WTC11 (cell line): ENCODE results near the gene COPS9. TPM values are rescaled to one million over a fixed set of nuclear protein-coding genes. Genes with fewer than 3 reads are reported as not detected.

Experiments used
- ATAC-seq: fragments of 200-7000 bp; cut with Tn5 transposase; 2 replicates; pipeline ENCODE4 v1.10.0; 2021; ENCODE audit warnings: mild to moderate bottlenecking, moderate library complexity
- CTCF ChIA-PET: fragments of 300-600 bp; sonication (Branson Sonifier 250); formaldehyde crosslinking; loops from one replicate; lab custom pipeline; 2021; ENCODE audit warnings: antibody characterized with exemption; lab: Charles Lee
- POLR2A ChIA-PET: fragments of 350-600 bp; sonication (Branson Sonifier 250); formaldehyde crosslinking; loops from one replicate; lab custom pipeline; 2021; ENCODE audit warnings: antibody characterized with exemption; lab: Charles Lee
- DNase-seq: peaks from one replicate; pipeline ENCODE4 v3.0.0; 2021; ENCODE audit warnings: low spot score
- H3K27ac Mint-ChIP-seq: 2 replicates; pipeline ENCODE4 v1.8.0; 2021; ENCODE audit warnings: mixed read lengths
- H3K27me3 Mint-ChIP-seq: 2 replicates; pipeline ENCODE4 v1.8.0; 2021; ENCODE audit warnings: low read depth, mild to moderate bottlenecking, moderate library complexity, mixed read lengths
- H3K36me3 Mint-ChIP-seq: 2 replicates; pipeline ENCODE4 v1.8.0; 2021; ENCODE audit warnings: mixed read lengths
- H3K4me1 Mint-ChIP-seq: 2 replicates; pipeline ENCODE4 v1.8.0; 2022; ENCODE audit warnings: mixed read lengths
- H3K4me3 Mint-ChIP-seq: 2 replicates; pipeline ENCODE4 v1.8.0; 2021; ENCODE audit warnings: mild to moderate bottlenecking, moderate library complexity, mixed read lengths
- H3K9me3 Mint-ChIP-seq: 2 replicates; pipeline ENCODE4 v1.8.0; 2021; ENCODE audit warnings: mixed read lengths
- FOXJ3 ChIP-seq: sonication (generic); formaldehyde crosslinking; IDR thresholded peaks from 2 replicates; pipeline ENCODE4 v1.9.0; 2021; ENCODE audit warnings: missing genetic modification reagents, mild to moderate bottlenecking, borderline replicate concordance
- OVOL2 ChIP-seq: fragments of 250-450 bp; sonication (Bioruptor Pico); IDR thresholded peaks from 2 replicates; pipeline ENCODE4 v1.9.0; 2021; ENCODE audit warnings: mild to moderate bottlenecking, borderline replicate concordance
- SMAD4 ChIP-seq: sonication (generic); formaldehyde crosslinking; IDR thresholded peaks from 2 replicates; pipeline ENCODE4 v1.8.0; 2022; ENCODE audit warnings: mild to moderate bottlenecking, missing genetic modification reagents
- SOX15 ChIP-seq: fragments of 250-450 bp; sonication (Bioruptor Pico); IDR thresholded peaks from 2 replicates; pipeline ENCODE4 v1.9.0; 2021; ENCODE audit warnings: mild to moderate bottlenecking
- SP1 ChIP-seq: sonication (generic); formaldehyde crosslinking; conservative IDR thresholded peaks from 2 replicates; pipeline ENCODE4 v1.8.1; 2022; ENCODE audit warnings: missing genetic modification reagents
- total RNA-seq: library from RNA; stranded (reverse); gene quantifications from 3 replicates; pipeline ENCODE4 v1.2.3, GENCODE V29; 2021
- TF ChIP-seq, protein P1 (sequence below): sonication (generic); formaldehyde crosslinking; IDR thresholded peaks from 2 replicates; pipeline ENCODE4 v1.8.0; 2023; ENCODE audit warnings: missing genetic modification reagents, mild to moderate bottlenecking, borderline replicate concordance
- TF ChIP-seq, protein P2 (sequence below): sonication (generic); formaldehyde crosslinking; IDR thresholded peaks from 2 replicates; pipeline ENCODE4 v1.8.1; 2023; ENCODE audit warnings: mild to moderate bottlenecking, missing genetic modification reagents, moderate library complexity
- TF ChIP-seq, protein P3 (sequence below): fragments of 250-450 bp; sonication (Bioruptor Pico); IDR thresholded peaks from 2 replicates; pipeline ENCODE4 v1.9.0; 2021; ENCODE audit warnings: mild to moderate bottlenecking, borderline replicate concordance
- TF ChIP-seq, protein P4 (sequence below): sonication (generic); formaldehyde crosslinking; IDR thresholded peaks from 2 replicates; pipeline ENCODE4 v1.8.0; 2022; ENCODE audit warnings: mild to moderate bottlenecking, missing genetic modification reagents
- TF ChIP-seq, protein P5 (sequence below): fragments of 250-450 bp; sonication (Bioruptor Pico); IDR thresholded peaks from 2 replicates; pipeline ENCODE4 v1.9.0; 2021; ENCODE audit warnings: mild to moderate bottlenecking
- TF ChIP-seq, protein P6 (sequence below): sonication (generic); formaldehyde crosslinking; IDR thresholded peaks from 2 replicates; pipeline ENCODE4 v1.8.0; 2022; ENCODE audit warnings: missing genetic modification reagents

Gene COPS9
- total RNA-seq, 1 experiment from 2014 or later: 142 TPM

DNA sequence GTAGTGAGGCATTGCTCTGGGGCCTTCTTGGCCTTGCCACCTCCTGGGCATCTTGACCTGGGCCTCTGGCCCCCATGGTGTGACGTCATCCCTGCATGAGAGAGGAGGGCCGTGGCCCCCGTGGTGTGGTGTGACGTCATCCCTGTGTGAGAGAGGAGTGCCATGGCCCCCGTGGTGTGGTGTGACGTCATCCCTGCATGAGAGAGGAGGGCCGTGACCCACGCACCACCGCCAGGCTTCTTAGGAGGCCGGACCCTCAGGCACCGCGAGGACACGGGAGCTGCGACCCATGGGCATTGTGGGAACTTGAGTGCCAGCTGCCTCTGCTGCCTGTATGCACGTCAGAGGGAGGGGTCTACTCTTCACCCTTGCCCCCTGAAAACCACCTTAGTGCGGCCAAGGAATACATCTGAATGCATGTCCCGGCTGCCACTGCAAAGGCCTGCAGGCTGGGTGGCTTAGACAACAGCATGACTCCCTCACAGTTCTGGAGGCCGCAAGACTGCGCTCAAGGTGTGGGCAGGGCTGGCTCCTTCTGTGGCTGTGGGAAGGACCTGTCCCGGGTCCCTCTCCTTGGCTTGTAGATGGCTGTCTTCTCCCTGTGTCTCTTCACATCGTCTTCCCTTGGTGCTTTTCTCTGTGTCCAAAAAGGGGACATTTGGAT lies 25.1 kb upstream of the COPS9 start:
- Mint-ChIP-seq H3K4me1 (0 out of 2 replicates have a peak, but pooled peaks cover 2% of the 10 kb centered on the region), H3K4me3 (no peak overlapping the region), H3K9me3 (peaks cover 14% of the 10 kb centered on the region), H3K27me3 (0 out of 2 replicates have a peak, but pooled peaks cover 4% of the 10 kb centered on the region), H3K36me3 (peaks cover 2% of the 10 kb centered on the region; the same call in 1 of the 2 replicates), H3K27ac (no peak overlapping the region)
- TF ChIP-seq, protein P1, sequence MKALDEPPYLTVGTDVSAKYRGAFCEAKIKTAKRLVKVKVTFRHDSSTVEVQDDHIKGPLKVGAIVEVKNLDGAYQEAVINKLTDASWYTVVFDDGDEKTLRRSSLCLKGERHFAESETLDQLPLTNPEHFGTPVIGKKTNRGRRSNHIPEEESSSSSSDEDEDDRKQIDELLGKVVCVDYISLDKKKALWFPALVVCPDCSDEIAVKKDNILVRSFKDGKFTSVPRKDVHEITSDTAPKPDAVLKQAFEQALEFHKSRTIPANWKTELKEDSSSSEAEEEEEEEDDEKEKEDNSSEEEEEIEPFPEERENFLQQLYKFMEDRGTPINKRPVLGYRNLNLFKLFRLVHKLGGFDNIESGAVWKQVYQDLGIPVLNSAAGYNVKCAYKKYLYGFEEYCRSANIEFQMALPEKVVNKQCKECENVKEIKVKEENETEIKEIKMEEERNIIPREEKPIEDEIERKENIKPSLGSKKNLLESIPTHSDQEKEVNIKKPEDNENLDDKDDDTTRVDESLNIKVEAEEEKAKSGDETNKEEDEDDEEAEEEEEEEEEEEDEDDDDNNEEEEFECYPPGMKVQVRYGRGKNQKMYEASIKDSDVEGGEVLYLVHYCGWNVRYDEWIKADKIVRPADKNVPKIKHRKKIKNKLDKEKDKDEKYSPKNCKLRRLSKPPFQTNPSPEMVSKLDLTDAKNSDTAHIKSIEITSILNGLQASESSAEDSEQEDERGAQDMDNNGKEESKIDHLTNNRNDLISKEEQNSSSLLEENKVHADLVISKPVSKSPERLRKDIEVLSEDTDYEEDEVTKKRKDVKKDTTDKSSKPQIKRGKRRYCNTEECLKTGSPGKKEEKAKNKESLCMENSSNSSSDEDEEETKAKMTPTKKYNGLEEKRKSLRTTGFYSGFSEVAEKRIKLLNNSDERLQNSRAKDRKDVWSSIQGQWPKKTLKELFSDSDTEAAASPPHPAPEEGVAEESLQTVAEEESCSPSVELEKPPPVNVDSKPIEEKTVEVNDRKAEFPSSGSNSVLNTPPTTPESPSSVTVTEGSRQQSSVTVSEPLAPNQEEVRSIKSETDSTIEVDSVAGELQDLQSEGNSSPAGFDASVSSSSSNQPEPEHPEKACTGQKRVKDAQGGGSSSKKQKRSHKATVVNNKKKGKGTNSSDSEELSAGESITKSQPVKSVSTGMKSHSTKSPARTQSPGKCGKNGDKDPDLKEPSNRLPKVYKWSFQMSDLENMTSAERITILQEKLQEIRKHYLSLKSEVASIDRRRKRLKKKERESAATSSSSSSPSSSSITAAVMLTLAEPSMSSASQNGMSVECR (CRISPR knock-in tag): no peak
- TF ChIP-seq OVOL2 (CRISPR knock-in tag) (no peak), FOXJ3 (CRISPR knock-in tag) (no peak), SP1 (no peak)
- TF ChIP-seq, protein P2, sequence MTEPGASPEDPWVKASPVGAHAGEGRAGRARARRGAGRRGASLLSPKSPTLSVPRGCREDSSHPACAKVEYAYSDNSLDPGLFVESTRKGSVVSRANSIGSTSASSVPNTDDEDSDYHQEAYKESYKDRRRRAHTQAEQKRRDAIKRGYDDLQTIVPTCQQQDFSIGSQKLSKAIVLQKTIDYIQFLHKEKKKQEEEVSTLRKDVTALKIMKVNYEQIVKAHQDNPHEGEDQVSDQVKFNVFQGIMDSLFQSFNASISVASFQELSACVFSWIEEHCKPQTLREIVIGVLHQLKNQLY: no peak
- TF ChIP-seq, protein P3, sequence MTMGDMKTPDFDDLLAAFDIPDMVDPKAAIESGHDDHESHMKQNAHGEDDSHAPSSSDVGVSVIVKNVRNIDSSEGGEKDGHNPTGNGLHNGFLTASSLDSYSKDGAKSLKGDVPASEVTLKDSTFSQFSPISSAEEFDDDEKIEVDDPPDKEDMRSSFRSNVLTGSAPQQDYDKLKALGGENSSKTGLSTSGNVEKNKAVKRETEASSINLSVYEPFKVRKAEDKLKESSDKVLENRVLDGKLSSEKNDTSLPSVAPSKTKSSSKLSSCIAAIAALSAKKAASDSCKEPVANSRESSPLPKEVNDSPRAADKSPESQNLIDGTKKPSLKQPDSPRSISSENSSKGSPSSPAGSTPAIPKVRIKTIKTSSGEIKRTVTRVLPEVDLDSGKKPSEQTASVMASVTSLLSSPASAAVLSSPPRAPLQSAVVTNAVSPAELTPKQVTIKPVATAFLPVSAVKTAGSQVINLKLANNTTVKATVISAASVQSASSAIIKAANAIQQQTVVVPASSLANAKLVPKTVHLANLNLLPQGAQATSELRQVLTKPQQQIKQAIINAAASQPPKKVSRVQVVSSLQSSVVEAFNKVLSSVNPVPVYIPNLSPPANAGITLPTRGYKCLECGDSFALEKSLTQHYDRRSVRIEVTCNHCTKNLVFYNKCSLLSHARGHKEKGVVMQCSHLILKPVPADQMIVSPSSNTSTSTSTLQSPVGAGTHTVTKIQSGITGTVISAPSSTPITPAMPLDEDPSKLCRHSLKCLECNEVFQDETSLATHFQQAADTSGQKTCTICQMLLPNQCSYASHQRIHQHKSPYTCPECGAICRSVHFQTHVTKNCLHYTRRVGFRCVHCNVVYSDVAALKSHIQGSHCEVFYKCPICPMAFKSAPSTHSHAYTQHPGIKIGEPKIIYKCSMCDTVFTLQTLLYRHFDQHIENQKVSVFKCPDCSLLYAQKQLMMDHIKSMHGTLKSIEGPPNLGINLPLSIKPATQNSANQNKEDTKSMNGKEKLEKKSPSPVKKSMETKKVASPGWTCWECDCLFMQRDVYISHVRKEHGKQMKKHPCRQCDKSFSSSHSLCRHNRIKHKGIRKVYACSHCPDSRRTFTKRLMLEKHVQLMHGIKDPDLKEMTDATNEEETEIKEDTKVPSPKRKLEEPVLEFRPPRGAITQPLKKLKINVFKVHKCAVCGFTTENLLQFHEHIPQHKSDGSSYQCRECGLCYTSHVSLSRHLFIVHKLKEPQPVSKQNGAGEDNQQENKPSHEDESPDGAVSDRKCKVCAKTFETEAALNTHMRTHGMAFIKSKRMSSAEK (CRISPR knock-in tag): no peak
- TF ChIP-seq, protein P4, sequence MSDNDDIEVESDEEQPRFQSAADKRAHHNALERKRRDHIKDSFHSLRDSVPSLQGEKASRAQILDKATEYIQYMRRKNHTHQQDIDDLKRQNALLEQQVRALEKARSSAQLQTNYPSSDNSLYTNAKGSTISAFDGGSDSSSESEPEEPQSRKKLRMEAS (CRISPR knock-in tag): no peak
- ATAC-seq (no peak), DNase-seq (no peak)
- ChIA-PET CTCF (no interaction called here), POLR2A (no interaction called here)

DNA sequence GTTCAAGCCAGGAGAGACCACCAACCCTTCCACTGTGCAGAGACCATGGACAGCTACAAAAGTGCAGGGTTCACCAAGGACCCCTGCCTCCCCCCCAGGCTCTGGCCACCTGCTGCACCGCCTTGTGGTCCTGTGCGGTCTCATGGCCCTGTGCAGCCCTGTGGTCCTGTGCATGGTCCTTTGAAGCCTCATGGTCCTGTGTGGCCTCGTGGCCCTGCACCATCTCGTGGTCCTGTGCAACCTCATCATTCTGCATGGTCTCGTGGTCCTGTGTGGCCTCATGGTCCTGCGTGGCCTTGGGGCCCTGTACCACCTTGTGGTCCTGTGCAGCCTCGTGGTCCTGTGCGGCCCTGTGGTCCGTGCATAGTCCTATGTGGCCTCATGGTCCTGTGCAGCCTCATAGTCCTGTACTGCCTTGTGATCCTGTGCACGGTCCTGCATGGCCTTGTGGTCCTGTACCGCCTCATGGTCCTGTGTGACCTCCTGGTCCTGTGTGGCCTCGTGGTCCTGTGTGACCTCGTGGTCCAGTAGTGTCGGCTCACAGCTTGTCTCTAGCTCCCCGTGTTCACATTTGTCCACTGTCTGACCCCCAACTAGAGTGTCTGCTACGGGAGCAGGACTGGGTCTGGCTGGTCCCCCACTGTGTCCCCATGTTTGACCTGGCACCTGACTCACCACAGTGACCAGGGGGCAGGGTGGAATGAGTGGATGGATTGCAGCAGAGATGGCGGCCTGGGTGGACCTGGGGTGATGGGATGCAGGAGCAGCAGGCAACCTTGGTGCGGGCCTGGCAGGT lies 24.4 kb upstream of the COPS9 start:
- Mint-ChIP-seq H3K27ac (no peak overlapping the region), H3K4me3 (no peak overlapping the region), H3K4me1 (0 out of 2 replicates have a peak, but pooled peaks cover 3% of the 10 kb centered on the region), H3K27me3 (0 out of 2 replicates have a peak, but pooled peaks cover 4% of the 10 kb centered on the region), H3K36me3 (peaks cover 2% of the 10 kb centered on the region; the same call in 1 of the 2 replicates), H3K9me3 (peaks cover 14% of the 10 kb centered on the region)
- POLR2A ChIA-PET: no interaction called here
- DNase-seq: no peak
- ATAC-seq: no peak
- CTCF ChIA-PET: no interaction called here
- no peak for TF ChIP-seq SOX15 (CRISPR knock-in tag)
- TF ChIP-seq, protein P5, sequence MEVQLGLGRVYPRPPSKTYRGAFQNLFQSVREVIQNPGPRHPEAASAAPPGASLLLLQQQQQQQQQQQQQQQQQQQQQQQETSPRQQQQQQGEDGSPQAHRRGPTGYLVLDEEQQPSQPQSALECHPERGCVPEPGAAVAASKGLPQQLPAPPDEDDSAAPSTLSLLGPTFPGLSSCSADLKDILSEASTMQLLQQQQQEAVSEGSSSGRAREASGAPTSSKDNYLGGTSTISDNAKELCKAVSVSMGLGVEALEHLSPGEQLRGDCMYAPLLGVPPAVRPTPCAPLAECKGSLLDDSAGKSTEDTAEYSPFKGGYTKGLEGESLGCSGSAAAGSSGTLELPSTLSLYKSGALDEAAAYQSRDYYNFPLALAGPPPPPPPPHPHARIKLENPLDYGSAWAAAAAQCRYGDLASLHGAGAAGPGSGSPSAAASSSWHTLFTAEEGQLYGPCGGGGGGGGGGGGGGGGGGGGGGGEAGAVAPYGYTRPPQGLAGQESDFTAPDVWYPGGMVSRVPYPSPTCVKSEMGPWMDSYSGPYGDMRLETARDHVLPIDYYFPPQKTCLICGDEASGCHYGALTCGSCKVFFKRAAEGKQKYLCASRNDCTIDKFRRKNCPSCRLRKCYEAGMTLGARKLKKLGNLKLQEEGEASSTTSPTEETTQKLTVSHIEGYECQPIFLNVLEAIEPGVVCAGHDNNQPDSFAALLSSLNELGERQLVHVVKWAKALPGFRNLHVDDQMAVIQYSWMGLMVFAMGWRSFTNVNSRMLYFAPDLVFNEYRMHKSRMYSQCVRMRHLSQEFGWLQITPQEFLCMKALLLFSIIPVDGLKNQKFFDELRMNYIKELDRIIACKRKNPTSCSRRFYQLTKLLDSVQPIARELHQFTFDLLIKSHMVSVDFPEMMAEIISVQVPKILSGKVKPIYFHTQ: no peak
- TF ChIP-seq SMAD4 (CRISPR knock-in tag): no peak
- TF ChIP-seq, protein P6, sequence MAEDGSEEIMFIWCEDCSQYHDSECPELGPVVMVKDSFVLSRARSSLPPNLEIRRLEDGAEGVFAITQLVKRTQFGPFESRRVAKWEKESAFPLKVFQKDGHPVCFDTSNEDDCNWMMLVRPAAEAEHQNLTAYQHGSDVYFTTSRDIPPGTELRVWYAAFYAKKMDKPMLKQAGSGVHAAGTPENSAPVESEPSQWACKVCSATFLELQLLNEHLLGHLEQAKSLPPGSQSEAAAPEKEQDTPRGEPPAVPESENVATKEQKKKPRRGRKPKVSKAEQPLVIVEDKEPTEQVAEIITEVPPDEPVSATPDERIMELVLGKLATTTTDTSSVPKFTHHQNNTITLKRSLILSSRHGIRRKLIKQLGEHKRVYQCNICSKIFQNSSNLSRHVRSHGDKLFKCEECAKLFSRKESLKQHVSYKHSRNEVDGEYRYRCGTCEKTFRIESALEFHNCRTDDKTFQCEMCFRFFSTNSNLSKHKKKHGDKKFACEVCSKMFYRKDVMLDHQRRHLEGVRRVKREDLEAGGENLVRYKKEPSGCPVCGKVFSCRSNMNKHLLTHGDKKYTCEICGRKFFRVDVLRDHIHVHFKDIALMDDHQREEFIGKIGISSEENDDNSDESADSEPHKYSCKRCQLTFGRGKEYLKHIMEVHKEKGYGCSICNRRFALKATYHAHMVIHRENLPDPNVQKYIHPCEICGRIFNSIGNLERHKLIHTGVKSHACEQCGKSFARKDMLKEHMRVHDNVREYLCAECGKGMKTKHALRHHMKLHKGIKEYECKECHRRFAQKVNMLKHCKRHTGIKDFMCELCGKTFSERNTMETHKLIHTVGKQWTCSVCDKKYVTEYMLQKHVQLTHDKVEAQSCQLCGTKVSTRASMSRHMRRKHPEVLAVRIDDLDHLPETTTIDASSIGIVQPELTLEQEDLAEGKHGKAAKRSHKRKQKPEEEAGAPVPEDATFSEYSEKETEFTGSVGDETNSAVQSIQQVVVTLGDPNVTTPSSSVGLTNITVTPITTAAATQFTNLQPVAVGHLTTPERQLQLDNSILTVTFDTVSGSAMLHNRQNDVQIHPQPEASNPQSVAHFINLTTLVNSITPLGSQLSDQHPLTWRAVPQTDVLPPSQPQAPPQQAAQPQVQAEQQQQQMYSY (CRISPR knock-in tag): no peak
